ENCODE results near the gene YPEL2.
A peak's percentile ranks its signal among the peaks of the same experiment; 100 is the strongest.
"Not testable (repeated sequence)": the region's sequence is repeated elsewhere in the genome, so short reads cannot be mapped to it uniquely, and the experiment has no call there.

Gene YPEL2

DNA sequence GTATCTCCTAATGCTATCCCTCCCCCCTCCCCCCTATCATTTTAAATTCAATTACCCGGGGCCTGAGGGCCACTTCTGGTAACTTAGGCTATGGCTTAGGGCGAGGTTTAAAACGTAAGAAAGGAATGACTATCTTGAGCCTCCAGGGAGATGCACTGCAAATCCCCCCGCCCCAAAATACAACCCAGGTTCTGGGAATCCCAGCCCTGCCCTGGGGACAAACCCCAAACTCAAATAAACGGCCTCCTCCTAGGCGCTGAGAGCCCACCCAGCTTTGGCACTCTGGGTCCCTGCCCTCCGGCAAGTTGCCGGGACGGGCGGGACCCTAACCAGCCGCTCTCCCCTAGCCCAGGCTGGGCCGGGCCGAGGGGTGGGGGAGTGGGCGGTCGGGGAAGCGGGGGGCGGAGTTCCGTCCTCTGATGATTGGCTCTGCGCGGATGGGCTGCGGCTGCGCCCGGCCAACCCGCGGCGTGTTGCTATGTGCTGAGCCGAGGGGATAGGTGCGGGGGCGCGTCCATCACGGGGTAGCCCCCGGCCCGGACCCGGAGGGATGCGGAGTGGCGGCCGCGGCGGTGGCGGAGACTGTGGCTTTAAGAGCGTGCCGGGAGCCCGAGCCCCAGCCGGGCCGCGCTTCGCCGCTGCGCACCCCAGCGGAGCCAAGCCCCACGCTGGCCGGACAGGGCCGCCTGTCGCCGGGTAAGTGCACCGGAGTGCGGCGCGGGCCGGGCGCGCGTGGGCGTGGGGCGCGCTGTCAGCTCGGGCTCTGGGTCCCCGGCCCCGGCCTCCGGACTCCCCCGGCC is at the start of gene YPEL2:
Gene YPEL2 (plus strand): TSS at position 527 of the 800 bp plus-strand sequence. CDS start 21,755 bp downstream, outside the sequence.
- peak; percentile 75 to 79 for DNase-seq (ENCODE audit: low read depth in 2 of 2)

DNA sequence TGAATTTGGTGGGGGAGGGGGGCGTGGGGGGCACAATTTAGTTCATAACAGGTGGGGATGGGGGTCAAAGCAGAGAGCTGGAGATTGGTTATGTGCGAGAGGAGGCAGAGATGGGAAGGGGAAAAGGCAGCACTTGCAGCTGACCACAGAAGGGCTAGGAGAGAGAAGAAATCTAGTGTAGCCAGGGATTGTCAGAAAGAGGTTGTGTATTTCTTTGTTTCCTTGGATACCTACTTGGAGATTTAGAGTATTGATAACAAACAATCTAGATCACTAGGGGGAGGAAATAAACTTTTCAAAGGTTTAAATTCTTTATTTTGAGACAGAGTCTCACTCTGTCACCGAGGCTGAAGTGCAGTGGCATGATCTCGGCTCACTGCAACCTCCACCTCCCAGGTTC is 47.1 kb upstream of the YPEL2 start:
- DNase-seq (ENCODE audit: low read depth in 2 of 2), result no peak

DNA sequence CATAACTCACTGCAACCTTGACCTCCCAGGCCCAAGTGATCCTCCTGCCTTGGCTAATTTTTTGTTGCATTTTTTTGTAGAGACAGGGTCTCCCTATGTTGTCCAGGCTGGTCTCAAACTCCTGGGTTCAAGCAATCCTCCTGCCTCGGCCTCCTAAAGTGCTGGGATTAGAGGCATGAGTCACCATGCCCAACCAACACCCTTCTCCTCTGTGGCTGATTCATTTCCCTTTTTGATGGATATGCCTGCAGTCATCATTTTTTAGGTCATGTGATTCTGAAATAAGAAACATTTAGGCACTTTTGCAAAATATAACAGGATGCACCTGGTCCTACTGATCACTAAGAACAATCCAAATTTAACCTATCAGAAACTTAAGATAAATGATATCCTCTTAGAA is 44.0 kb upstream of the YPEL2 start:
- no peak for DNase-seq (ENCODE audit: low read depth in 2 of 2)

DNA sequence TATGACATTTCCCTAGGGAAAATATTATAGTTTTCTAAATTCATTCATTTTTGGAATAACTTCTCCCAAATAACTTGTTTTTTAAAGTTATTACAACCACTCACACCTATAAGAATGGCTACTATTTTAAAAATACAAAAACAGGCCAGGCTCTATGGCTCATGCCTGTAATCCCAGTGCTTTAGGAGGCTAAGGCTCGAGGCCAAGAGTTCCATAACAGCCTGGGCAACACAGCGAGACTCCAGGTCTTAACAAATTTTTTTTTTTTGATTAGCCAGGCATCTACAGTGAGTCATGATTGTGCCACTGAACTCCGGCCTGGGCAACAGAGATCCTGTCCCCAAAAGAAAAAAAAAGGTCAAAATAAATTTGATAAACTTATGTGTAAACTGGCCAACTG is 43.6 kb upstream of the YPEL2 start:
- no peak for DNase-seq (ENCODE audit: low read depth in 2 of 2)

- no peak for DNase-seq (ENCODE audit: low read depth in 2 of 2)
These were observed 41.5 kb upstream of the YPEL2 start for GRCh38 chr17:59289981-59290301.

GRCh38 chr17:59290302-59290998 is 41.0 kb upstream of the YPEL2 start:
- DNase-seq (ENCODE audit: low read depth in 2 of 2), result not testable (repeated sequence)

GRCh38 chr17:59292174-59292523 is 39.3 kb upstream of the YPEL2 start:
- no peak for DNase-seq (ENCODE audit: low read depth in 2 of 2)

GRCh38 chr17:59296190-59296589 is 35.3 kb upstream of the YPEL2 start:
- no peak for DNase-seq (ENCODE audit: low read depth in 2 of 2)

GRCh38 chr17:59298521-59298920 is 32.9 kb upstream of the YPEL2 start:
- no peak for DNase-seq (ENCODE audit: low read depth in 2 of 2)

- no peak for DNase-seq (ENCODE audit: low read depth in 2 of 2)
These were observed 31.9 kb upstream of the YPEL2 start for GRCh38 chr17:59299400-59300092.

DNA sequence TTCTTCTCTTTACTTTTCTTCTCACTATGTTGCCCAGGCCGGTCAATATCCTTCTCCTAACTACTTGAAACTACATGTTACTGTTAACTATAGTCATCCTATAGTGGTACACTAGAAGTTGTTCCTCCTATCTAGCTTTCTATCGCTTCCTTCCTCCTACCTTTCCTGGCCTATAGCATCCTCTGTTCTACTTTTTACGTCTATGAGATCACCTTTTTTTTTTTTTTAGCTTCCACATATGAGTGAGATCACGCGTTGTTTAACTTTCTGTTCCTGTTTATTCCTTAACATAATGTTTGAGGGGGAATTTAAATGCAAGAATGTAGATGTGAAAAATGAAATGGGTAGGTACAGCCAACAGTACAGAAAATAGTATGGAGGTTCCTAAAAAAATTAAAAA is 30.5 kb upstream of the YPEL2 start:
- no peak for DNase-seq (ENCODE audit: low read depth in 2 of 2)

DNA sequence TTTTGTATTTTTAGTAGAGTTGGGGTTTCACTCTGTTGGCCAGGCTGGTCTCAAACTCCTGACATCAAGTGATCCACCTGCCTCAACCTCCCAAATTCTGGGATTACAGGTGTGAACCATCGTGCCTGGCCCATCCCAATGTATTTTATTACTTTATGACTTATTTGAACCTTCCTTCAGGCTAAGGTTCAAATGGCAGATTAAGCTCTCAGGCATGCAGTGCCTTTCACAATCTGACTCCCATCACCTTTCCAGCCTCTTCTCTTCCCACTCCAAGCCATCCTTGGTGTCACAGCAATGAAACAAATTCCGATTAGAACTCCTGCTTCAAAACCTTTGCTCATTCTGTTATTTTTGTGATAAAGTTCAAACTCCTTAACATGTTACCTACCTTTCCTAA is 26.6 kb upstream of the YPEL2 start:
- DNase-seq (ENCODE audit: low read depth in 2 of 2), result no peak

- DNase-seq (ENCODE audit: low read depth in 2 of 2), result no peak
These were observed 21.1 kb upstream of the YPEL2 start for GRCh38 chr17:59310263-59310920.

DNA sequence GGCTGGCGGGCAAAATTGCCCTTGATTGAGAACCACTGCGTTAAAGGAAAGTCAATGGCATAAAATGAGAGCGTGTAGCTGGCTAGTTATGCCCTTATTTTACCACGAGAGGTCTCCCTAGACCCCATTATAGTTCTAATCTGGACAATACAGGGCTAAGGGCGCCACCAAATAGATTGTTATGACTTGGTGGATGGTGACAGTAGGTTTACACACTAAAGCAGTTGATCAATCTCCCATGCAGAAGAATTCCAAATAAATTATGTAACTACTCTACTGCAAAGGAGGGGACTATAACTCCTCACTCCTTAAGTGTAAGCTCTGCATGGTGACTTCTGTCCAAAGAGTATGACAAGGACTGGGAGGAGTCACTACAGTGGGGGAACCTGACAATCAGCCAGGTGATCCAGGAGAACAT is 20.4 kb upstream of the YPEL2 start:
- no peak for DNase-seq (ENCODE audit: low read depth in 2 of 2)

DNA sequence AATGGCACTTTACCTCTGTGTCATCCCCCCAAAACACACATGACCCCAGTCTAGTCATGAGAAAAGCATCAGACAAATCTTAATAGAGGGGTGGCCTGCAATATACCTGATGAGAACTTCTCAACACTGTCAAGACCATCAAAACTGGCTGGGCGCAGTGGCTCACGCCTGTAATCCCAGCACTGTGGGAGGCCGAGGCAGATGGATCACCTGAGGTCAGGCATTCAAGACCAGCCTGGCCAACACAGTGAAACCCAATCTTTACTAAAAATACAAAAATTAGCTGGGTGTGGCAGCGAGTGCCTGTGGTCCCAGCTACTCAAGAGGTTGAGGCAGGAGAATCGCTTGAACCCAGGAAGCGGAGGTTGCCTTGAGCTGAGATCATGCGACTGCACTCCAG is 19.9 kb upstream of the YPEL2 start:
- DNase-seq (ENCODE audit: low read depth in 2 of 2), result not testable (repeated sequence)

DNA sequence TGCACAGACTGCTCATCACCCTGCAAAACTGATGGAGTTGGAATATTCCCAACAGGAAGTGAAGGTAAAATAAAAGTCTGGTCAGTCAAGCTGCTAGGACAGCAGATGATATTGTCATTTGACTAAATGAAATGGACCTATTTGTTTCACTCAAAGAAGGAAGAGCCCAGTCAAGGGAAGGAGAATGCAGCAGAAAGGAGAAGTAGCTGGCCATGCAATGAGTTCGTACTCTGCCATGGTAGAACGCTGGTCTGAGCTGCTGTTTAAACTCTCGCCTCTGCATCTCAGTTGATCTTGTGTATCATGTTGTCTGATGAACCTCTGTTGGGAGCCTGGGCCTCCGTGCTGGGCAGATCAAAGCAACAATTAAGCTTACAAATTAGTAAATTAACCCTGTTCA is 15.6 kb upstream of the YPEL2 start:
- no peak for DNase-seq (ENCODE audit: low read depth in 2 of 2)

GRCh38 chr17:59327121-59327980 is 4.1 kb upstream of the YPEL2 start:
- DNase-seq (ENCODE audit: low read depth in 2 of 2), result no peak

- DNase-seq (ENCODE audit: low read depth in 2 of 2), result no peak
These were observed 3.5 kb upstream of the YPEL2 start for GRCh38 chr17:59327981-59328290.

- DNase-seq (ENCODE audit: low read depth in 2 of 2), result no peak
These were observed 2.9 kb upstream of the YPEL2 start for GRCh38 chr17:59328601-59329000.

GRCh38 chr17:59329176-59330052 is 2.0 kb upstream of the YPEL2 start:
- DNase-seq (ENCODE audit: low read depth in 2 of 2), result no peak
